CD4-positive, alpha-beta T cell (primary cell): Measurements from ENCODE around the gene MIPOL1. TPM values are rescaled to one million over a fixed set of nuclear protein-coding genes. Genes with fewer than 3 reads are reported as not detected.

ENCODE experiments used
- ATAC-seq: fragments of 200-7000 bp; cut with Tn5 transposase; one replicate; pipeline ENCODE4 v1.10.0; 2022; ENCODE audit warnings: mild to moderate bottlenecking; ENCODE audit not compliant: poor library complexity
- CTCF ChIA-PET: fragments of 350-600 bp; sonication (Branson Sonifier 250); formaldehyde crosslinking; loops from one replicate; lab custom pipeline; 2021; ENCODE audit warnings: antibody characterized with exemption, inconsistent platforms; lab: Charles Lee
- POLR2A ChIA-PET: fragments of 350-600 bp; sonication (Branson Sonifier 250); formaldehyde crosslinking; loops from one replicate; lab custom pipeline; 2021; ENCODE audit warnings: antibody characterized with exemption, inconsistent platforms; lab: Charles Lee
- DNase-seq, 14 experiments: peaks; one replicate each; pipeline ENCODE4 v3.0.0-alpha.2; 2013 to 2020; ENCODE audit warnings: mixed read lengths in 2 of 14
- H3K27ac ChIP-seq, 2 donors: one replicate each; pipeline versions ENCODE4 v1.5.1 to v1.7.0; 2013; ENCODE audit warnings: low read length in 2 of 2, low read depth in 1 of 2, mild to moderate bottlenecking in 1 of 2
- H3K27me3 ChIP-seq, 2 experiments: 1 replicate in 1 of 2; 2 replicates in 1 of 2; pipeline versions ENCODE4 v1.6.1 to v1.7.0; 2013; ENCODE audit warnings: low read length in 2 of 2, control low read depth in 1 of 2, mild to moderate bottlenecking in 1 of 2, moderate library complexity in 1 of 2; ENCODE audit not compliant: insufficient read depth in 2 of 2, control insufficient read depth in 1 of 2
- H3K36me3 ChIP-seq: one replicate; pipeline ENCODE4 v1.6.1; 2013; ENCODE audit warnings: low read length, control low read depth; ENCODE audit not compliant: insufficient read depth
- H3K4me1 ChIP-seq: one replicate; pipeline ENCODE4 v1.6.1; 2013; ENCODE audit warnings: low read length, control low read depth; ENCODE audit not compliant: insufficient read depth
- H3K4me3 ChIP-seq: one replicate; pipeline ENCODE4 v1.5.1; 2013; ENCODE audit warnings: mild to moderate bottlenecking, low read length, moderate library complexity
- H3K9me3 ChIP-seq, 2 experiments: 1 replicate in 1 of 2; 2 replicates in 1 of 2; pipeline versions ENCODE4 v1.6.1 to v1.7.0; 2013; ENCODE audit warnings: low read length in 2 of 2, mild to moderate bottlenecking in 2 of 2, control low read depth in 1 of 2, moderate library complexity in 1 of 2; ENCODE audit not compliant: control insufficient read depth in 1 of 2, insufficient read depth in 1 of 2
- H3K27ac Mint-ChIP-seq: one replicate; pipeline ENCODE4 v1.8.0; 2020; ENCODE audit warnings: mixed read lengths
- H3K27me3 Mint-ChIP-seq: one replicate; pipeline ENCODE4 v1.8.0; 2021; ENCODE audit warnings: mixed read lengths
- H3K36me3 Mint-ChIP-seq: one replicate; pipeline ENCODE4 v1.8.0; 2021; ENCODE audit warnings: low read depth, mixed read lengths
- H3K4me1 Mint-ChIP-seq: one replicate; pipeline ENCODE4 v1.8.0; 2021; ENCODE audit warnings: low read depth, mixed read lengths
- H3K4me3 Mint-ChIP-seq: one replicate; pipeline ENCODE4 v1.8.0; 2020; ENCODE audit warnings: mild to moderate bottlenecking, mixed read lengths
- H3K9me3 Mint-ChIP-seq: one replicate; pipeline ENCODE4 v1.8.0; 2020; ENCODE audit warnings: mixed read lengths
- intact Hi-C, 2 experiments: fragments of 100-400 bp; cut with DNase I in 1 of 2; cut with micrococcal nuclease in 1 of 2; formaldehyde crosslinking; loops; one replicate each; pipeline versions ENCODE4 v1.15.1 to v1.9.0; 2023 to 2025; cut with DNase I, micrococcal nuclease
- total RNA-seq, 174 experiments: library from RNA in 2 of 174; stranded (reverse) in 2 of 174; gene quantifications; one replicate each; pipeline ENCODE4 v1.2.3 and lab custom pipeline; 2021 to 2026
- TF ChIP-seq, protein P1 (sequence below): fragments of 200-600 bp; IDR thresholded peaks from one replicate; pipeline ENCODE4 v1.8.0; 2022; ENCODE audit warnings: antibody characterized with exemption, mild to moderate bottlenecking

Gene MIPOL1
- total RNA-seq, 2 experiments from 2014 or later = 0.30 TPM; not detected in 1

DNA sequence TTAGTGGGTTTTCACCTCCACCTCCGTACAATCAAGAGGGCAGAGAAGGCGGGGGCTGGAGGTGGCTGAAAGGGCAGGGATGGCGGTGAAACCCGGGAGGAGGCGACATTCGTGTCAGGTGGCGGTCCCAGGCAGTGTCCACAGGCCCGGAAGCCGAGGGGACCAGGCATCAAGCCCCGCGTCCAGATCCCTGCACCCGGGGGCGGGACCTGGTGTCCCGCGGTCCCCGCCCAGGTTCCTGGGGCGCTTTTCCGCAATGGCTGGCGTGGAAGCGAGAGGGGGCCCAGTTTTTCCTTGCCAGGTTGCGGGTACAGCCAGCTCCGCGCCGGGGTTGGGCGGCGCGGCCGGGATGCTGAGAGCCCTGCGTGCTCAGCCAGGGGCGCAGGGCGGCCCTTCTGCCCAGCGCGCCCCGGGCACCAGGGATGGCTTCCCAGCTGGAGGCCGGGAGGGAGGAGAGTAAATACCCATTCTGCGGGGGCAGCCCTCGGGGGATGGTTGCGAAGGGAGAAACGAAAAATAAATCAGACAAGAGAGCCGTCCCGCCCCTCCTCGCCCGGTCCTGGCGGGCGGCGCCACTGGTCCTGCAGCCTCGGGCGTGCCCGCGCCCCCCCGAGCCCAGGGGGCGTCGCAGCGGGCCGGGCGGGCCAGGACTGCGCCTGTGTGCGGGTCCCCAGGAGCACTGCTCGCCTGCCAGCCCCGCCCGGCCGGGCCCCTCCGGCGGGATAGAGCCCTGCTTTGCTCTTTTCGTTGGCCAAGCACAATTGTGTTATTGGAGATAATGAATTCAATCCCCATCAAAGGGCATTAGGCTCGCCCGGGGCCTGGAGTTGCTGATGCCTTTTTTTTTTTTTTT lies 385.8 kb downstream of the MIPOL1 start:
- no peak for DNase-seq
- peaks cover 73% of the 10 kb centered on the region for H3K27me3 Mint-ChIP-seq

DNA sequence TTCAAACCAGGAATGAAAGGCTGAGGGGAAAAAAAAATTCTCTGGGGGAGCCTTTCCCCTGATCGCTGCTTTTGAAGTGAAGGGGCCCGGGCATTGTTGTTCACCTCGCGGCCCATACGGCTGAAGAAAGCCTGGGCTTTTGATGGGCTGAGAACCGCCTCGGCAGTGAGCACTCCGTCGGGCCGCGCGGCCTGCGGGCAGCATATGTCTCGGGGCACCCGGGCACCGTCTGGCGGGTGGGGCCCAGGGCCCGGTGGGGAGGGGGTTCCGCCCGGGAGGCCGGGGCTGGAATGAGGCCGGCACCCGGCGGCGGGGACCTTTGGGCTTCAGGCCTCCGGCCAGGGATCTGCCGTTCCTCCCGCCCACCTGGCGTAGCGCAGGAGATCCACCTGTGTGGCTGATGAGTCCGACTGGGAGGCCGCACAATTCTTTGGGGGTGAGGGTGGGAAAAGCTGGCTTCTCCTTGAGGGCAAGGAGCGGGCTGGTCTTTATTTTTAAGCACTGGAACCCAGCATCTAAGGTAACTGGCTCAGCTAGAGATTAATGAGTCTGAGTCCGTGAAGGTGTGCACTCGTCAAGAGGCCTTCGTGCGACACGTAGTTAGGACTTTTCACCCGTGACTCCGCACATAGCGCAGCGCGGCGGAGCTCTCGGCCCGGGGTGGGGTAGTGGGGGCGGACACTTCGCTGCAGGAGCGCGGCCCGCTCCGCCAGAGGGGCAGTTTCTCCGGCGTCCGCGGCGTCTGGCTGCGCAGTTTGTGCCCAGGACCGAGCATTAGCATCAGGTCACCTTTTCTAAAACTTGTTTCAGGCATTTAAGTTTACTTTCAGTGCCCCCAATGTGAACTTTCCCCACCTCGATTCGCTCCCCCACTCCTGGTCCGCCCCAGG lies 386.7 kb downstream of the MIPOL1 start:
- TF ChIP-seq, protein P1, sequence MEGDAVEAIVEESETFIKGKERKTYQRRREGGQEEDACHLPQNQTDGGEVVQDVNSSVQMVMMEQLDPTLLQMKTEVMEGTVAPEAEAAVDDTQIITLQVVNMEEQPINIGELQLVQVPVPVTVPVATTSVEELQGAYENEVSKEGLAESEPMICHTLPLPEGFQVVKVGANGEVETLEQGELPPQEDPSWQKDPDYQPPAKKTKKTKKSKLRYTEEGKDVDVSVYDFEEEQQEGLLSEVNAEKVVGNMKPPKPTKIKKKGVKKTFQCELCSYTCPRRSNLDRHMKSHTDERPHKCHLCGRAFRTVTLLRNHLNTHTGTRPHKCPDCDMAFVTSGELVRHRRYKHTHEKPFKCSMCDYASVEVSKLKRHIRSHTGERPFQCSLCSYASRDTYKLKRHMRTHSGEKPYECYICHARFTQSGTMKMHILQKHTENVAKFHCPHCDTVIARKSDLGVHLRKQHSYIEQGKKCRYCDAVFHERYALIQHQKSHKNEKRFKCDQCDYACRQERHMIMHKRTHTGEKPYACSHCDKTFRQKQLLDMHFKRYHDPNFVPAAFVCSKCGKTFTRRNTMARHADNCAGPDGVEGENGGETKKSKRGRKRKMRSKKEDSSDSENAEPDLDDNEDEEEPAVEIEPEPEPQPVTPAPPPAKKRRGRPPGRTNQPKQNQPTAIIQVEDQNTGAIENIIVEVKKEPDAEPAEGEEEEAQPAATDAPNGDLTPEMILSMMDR = no peak
- H3K27me3 ChIP-seq = peaks cover 48 to 76% of the 10 kb centered on the region in 2 experiments

More for the DNA sequence above, 385.8 kb downstream of the MIPOL1 start:
- Mint-ChIP-seq H3K9me3 (no peaks in the 10 kb centered on the region), H3K4me3 (no peak overlapping the region), H3K36me3 (no peaks in the 10 kb centered on the region), H3K4me1 (no peaks in the 10 kb centered on the region), H3K27ac (no peak overlapping the region)
- TF ChIP-seq, protein P1 = no peak
- Histone ChIP-seq H3K4me1 (no peaks in the 10 kb centered on the region), H3K9me3 (peaks cover 0 to 35% of the 10 kb centered on the region in 2 experiments), H3K36me3 (no peaks in the 10 kb centered on the region), H3K27me3 (peaks cover 40 to 67% of the 10 kb centered on the region in 2 experiments), H3K27ac (no peak overlapping the region), H3K4me3 (no peak overlapping the region)
- CTCF ChIA-PET = no interaction called here
- intact Hi-C loops = no loop called here
- ATAC-seq = no peak
- POLR2A ChIA-PET = no interaction called here

DNA sequence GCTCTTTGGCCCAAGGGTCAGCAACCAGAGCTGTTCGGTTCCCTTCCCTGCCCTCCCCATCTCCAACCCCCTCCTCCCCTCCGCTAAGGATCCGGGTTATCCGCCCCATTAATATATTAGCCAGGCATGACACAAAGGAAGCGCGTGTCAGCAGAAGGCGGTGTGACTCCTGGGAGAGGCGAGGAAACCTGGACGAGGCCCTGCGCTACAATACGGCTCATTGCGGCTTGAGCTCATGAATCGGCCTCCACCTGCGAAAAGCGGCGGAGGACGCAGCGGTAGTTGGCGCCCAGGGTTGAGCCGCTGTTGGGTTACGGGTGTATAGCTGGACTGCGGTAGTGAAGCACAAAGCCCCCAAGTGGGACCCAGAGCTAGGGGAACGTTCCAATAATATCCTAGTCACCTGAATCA lies 387.4 kb downstream of the MIPOL1 start:
- TF ChIP-seq, protein P1 = no peak

More for the DNA sequence above, 386.7 kb downstream of the MIPOL1 start:
- Histone ChIP-seq H3K9me3 (peaks cover 0 to 35% of the 10 kb centered on the region in 2 experiments), H3K27ac (no peak overlapping the region), H3K4me3 (no peak overlapping the region), H3K36me3 (no peaks in the 10 kb centered on the region), H3K4me1 (no peaks in the 10 kb centered on the region)
- peaks cover 77% of the 10 kb centered on the region for H3K27me3 Mint-ChIP-seq
- H3K27ac Mint-ChIP-seq = no peak overlapping the region
- intact Hi-C loops = no loop called here
- POLR2A ChIA-PET = no interaction called here
- H3K4me1 Mint-ChIP-seq = no peaks in the 10 kb centered on the region
- CTCF ChIA-PET = no interaction called here
- no peak overlapping the region for H3K4me3 Mint-ChIP-seq
- DNase-seq (no peak), ATAC-seq (no peak)
- peaks cover 3% of the 10 kb centered on the region for H3K9me3 Mint-ChIP-seq
- H3K36me3 Mint-ChIP-seq = no peaks in the 10 kb centered on the region

More for the DNA sequence above, 387.4 kb downstream of the MIPOL1 start:
- H3K27ac ChIP-seq = no peak overlapping the region
- DNase-seq (no peak), ATAC-seq (no peak)
- intact Hi-C loops = no loop called here
- H3K36me3 ChIP-seq = no peaks in the 10 kb centered on the region
- no peak overlapping the region for H3K4me3 ChIP-seq
- Mint-ChIP-seq H3K4me3 (no peak overlapping the region), H3K27ac (no peak overlapping the region), H3K4me1 (no peaks in the 10 kb centered on the region), H3K9me3 (peaks cover 3% of the 10 kb centered on the region), H3K36me3 (no peaks in the 10 kb centered on the region), H3K27me3 (peaks cover 77% of the 10 kb centered on the region)
- peaks cover 0 to 35% of the 10 kb centered on the region in 2 experiments for H3K9me3 ChIP-seq
- ChIA-PET POLR2A (no interaction called here), CTCF (no interaction called here)
- peaks cover 49 to 78% of the 10 kb centered on the region in 2 experiments for H3K27me3 ChIP-seq
- no peaks in the 10 kb centered on the region for H3K4me1 ChIP-seq
